HepG2 (cell line): Measurements from ENCODE around the gene NIPSNAP3A.

Source experiments
- CTCF ChIP-seq: sonication (generic); formaldehyde crosslinking; IDR thresholded peaks from 2 replicates; pipeline ENCODE4 v1.5.0; 2020; ENCODE audit warnings: mild to moderate bottlenecking, missing genetic modification reagents, moderate library complexity
- DNMT3B ChIP-seq: conservative IDR thresholded peaks from 2 replicates; pipeline ENCODE4 v1.6.1; 2016; ENCODE audit warnings: missing biosample characterization, control low read depth
- EZH2 ChIP-seq: conservative IDR thresholded peaks from 2 replicates; pipeline ENCODE4 v1.6.1; 2012; ENCODE audit warnings: mild to moderate bottlenecking, low read depth, low read length, moderate library complexity
- FOXP1 ChIP-seq, 2 experiments: fragments of 450-650 bp in 1 of 2; IDR thresholded peaks; 2 replicates each; pipeline ENCODE4 v1.6.1; 2017 to 2018; ENCODE audit warnings: antibody characterized with exemption in 1 of 2
- HOXA5 ChIP-seq: sonication (generic); formaldehyde crosslinking; IDR thresholded peaks from 2 replicates; pipeline ENCODE4 v1.4.0; 2020; ENCODE audit warnings: missing genetic modification reagents
- SETDB1 ChIP-seq: sonication (generic); formaldehyde crosslinking; IDR thresholded peaks from 2 replicates; pipeline ENCODE4 v1.5.1; 2020; ENCODE audit warnings: missing genetic modification reagents, mild to moderate bottlenecking, borderline replicate concordance
- SRSF1 ChIP-seq: fragments of 200-400 bp; formaldehyde crosslinking; optimal IDR thresholded peaks from 2 replicates; pipeline ENCODE3; 2017; ENCODE audit warnings: mild to moderate bottlenecking, low read depth, low read length, moderate library complexity
- SUZ12 ChIP-seq: fragments of 150-350 bp; IDR thresholded peaks from 2 replicates; pipeline ENCODE4 v1.6.1; 2014; ENCODE audit warnings: low read depth, low read length
- TAF15 ChIP-seq: fragments of 200-400 bp; formaldehyde crosslinking; IDR thresholded peaks from one replicate; pipeline ENCODE4 v1.6.1; 2018; ENCODE audit warnings: mild to moderate bottlenecking, low read depth, low read length; ENCODE audit not compliant: poor library complexity, severe bottlenecking
- TF ChIP-seq, protein P1 (sequence below): sonication (generic); formaldehyde crosslinking; IDR thresholded peaks from 2 replicates; pipeline ENCODE4 v1.4.0; 2020; ENCODE audit warnings: missing genetic modification reagents

DNA sequence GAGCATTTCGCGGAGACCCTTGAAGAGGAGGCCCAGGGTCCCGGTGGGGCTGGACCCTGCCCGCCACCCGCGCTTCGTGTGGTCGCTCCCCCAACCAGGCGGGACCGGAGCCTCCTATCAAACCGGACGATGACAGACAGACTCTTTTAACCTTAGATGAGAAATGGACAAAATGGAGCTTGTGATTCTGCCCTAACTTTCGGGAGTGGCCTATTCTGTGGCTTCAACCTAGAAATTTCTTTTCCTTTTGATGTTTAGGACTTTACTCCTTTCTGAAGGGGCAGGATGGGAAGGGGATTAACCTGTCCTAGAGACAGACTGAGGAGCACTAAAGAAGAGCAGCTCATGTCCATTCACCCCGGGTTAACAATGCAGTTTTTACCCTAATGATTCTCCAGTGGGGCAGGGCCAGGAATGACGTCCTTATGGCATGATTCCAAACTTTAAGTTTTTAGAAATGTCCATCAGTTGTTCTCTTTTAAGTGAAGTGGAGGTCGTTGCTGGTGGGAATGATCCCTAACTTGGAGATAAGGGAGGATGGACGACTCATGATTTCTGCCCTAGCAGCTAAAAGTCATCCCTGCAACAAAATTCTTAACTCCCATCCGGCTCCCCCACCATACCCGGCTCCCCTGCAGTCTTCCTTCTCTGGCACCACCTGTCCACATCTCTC, 1.0 kb downstream of the NIPSNAP3A start:
- TF ChIP-seq FOXP1 (IDR thresholded peaks at IDR 0.05) (no peak), FOXP1 (CRISPR knock-in tag; IDR thresholded peaks at IDR 0.05) (no peak), HOXA5 (CRISPR knock-in tag) (no peak), TAF15 (no peak), SRSF1 (no peak), EZH2 (no peak), SUZ12 (no peak), DNMT3B (no peak), CTCF (CRISPR knock-in tag) (no peak), SETDB1 (CRISPR knock-in tag) (no peak)
- TF ChIP-seq, protein P1, sequence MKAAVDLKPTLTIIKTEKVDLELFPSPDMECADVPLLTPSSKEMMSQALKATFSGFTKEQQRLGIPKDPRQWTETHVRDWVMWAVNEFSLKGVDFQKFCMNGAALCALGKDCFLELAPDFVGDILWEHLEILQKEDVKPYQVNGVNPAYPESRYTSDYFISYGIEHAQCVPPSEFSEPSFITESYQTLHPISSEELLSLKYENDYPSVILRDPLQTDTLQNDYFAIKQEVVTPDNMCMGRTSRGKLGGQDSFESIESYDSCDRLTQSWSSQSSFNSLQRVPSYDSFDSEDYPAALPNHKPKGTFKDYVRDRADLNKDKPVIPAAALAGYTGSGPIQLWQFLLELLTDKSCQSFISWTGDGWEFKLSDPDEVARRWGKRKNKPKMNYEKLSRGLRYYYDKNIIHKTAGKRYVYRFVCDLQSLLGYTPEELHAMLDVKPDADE = no peak
